GM23338 (cell line): ENCODE measurements around the gene KIAA0040. TPM values are rescaled to one million over a fixed set of nuclear protein-coding genes. Genes with fewer than 3 reads are reported as not detected.

ENCODE experiments used
- ATAC-seq: fragments of 200-7000 bp; cut with Tn5 transposase; 3 replicates; pipeline ENCODE4 v1.9.1; 2020
- DNase-seq: peaks from one replicate; pipeline ENCODE4 v3.0.0-alpha.2; 2015; ENCODE audit warnings: low spot score
- H2AFZ ChIP-seq: fragments of 200-600 bp; sonication (generic); 2 replicates; pipeline ENCODE4 v1.8.0; 2016; ENCODE audit warnings: antibody characterized with exemption, mild to moderate bottlenecking, moderate library complexity
- H3F3A ChIP-seq: fragments of 200-600 bp; sonication (generic); replicated peaks from 2 replicates; pipeline ENCODE4 v1.8.0; 2017; ENCODE audit warnings: antibody characterized with exemption, mixed run types, low read depth
- H3K27ac ChIP-seq: fragments of 200-600 bp; sonication (generic); 2 replicates; pipeline ENCODE4 v1.6.1; 2016; ENCODE audit warnings: low read depth
- H3K27me3 ChIP-seq: fragments of 200-600 bp; sonication (generic); 2 replicates; pipeline ENCODE4 v1.8.0; 2016; ENCODE audit warnings: mild to moderate bottlenecking, mixed run types, moderate library complexity; ENCODE audit not compliant: insufficient read depth
- H3K36me3 ChIP-seq: fragments of 200-600 bp; sonication (generic); 2 replicates; pipeline ENCODE4 v1.8.0; 2016; ENCODE audit warnings: mild to moderate bottlenecking; ENCODE audit not compliant: insufficient read depth
- H3K4me1 ChIP-seq: fragments of 200-600 bp; sonication (generic); 2 replicates; pipeline ENCODE4 v1.8.0; 2016; ENCODE audit warnings: mild to moderate bottlenecking, moderate library complexity; ENCODE audit not compliant: insufficient read depth
- H3K4me2 ChIP-seq: fragments of 200-600 bp; sonication (generic); 2 replicates; pipeline ENCODE4 v1.7.1; 2017; ENCODE audit warnings: mixed run types
- H3K4me3 ChIP-seq: fragments of 200-600 bp; sonication (generic); 2 replicates; pipeline ENCODE4 v1.6.1; 2016; ENCODE audit warnings: mixed run types
- H3K79me2 ChIP-seq: fragments of 200-600 bp; sonication (generic); replicated peaks from 2 replicates; pipeline ENCODE4 v1.8.0; 2017; ENCODE audit warnings: mild to moderate bottlenecking; ENCODE audit not compliant: insufficient read depth
- H3K9me2 ChIP-seq: fragments of 200-600 bp; sonication (generic); 2 replicates; pipeline ENCODE4 v1.8.0; 2017; ENCODE audit not compliant: insufficient read depth
- H4K20me1 ChIP-seq: fragments of 200-600 bp; sonication (generic); replicated peaks from 2 replicates; pipeline ENCODE4 v1.8.0; 2017; ENCODE audit warnings: mild to moderate bottlenecking; ENCODE audit not compliant: insufficient read depth
- H3K27ac Mint-ChIP-seq: 2 replicates; pipeline ENCODE4 v1.8.0; 2020; ENCODE audit warnings: inconsistent platforms, mild to moderate bottlenecking, moderate library complexity, mixed read lengths
- H3K27me3 Mint-ChIP-seq: 3 replicates; pipeline ENCODE4 v1.8.0; 2022; ENCODE audit warnings: low read depth, mild to moderate bottlenecking, moderate library complexity, mixed read lengths, inconsistent platforms; ENCODE audit not compliant: insufficient read depth, poor library complexity
- H3K36me3 Mint-ChIP-seq: 3 replicates; pipeline ENCODE4 v1.8.0; 2021; ENCODE audit warnings: low read depth, mild to moderate bottlenecking, inconsistent platforms, moderate library complexity, mixed read lengths
- H3K4me1 Mint-ChIP-seq: 3 replicates; pipeline ENCODE4 v1.8.0; 2020; ENCODE audit warnings: mild to moderate bottlenecking, inconsistent platforms, mixed read lengths
- H3K4me3 Mint-ChIP-seq: 3 replicates; pipeline ENCODE4 v1.8.0; 2021; ENCODE audit warnings: moderate library complexity, mild to moderate bottlenecking, inconsistent platforms, mixed read lengths
- H3K9me3 Mint-ChIP-seq: 3 replicates; pipeline ENCODE4 v1.8.0; 2020; ENCODE audit warnings: moderate library complexity, mild to moderate bottlenecking, inconsistent platforms, mixed read lengths
- CREB1 ChIP-seq: fragments of 250-450 bp; sonication (Bioruptor Pico); IDR thresholded peaks from 2 replicates; pipeline ENCODE4 v1.5.0; 2020; ENCODE audit warnings: low read depth, mild to moderate bottlenecking, moderate library complexity
- CTCF ChIP-seq, 2 experiments: fragments of 200-600 bp in 1 of 2; sonication (generic) in 1 of 2; conservative IDR thresholded peaks; 2 replicates each; pipeline versions ENCODE4 v1.5.1 to v1.6.1; 2016 to 2017; ENCODE audit warnings: antibody characterized with exemption in 2 of 2, low read depth in 2 of 2, mild to moderate bottlenecking in 2 of 2, moderate library complexity in 1 of 2
- EZH2 ChIP-seq: fragments of 200-600 bp; sonication (generic); IDR thresholded peaks from one replicate; pipeline ENCODE4 v1.8.0; 2017; ENCODE audit warnings: antibody characterized with exemption, mild to moderate bottlenecking, low read depth; ENCODE audit not compliant: unreplicated experiment
- REST ChIP-seq: IDR thresholded peaks from one replicate; pipeline ENCODE4 v1.6.1; 2018; ENCODE audit warnings: antibody characterized with exemption; ENCODE audit not compliant: unreplicated experiment
- ZNF331 ChIP-seq: fragments of 250-450 bp; sonication (Bioruptor Pico); IDR thresholded peaks from 2 replicates; pipeline ENCODE4 v1.5.0; 2020; ENCODE audit warnings: low read depth, mild to moderate bottlenecking, moderate library complexity
- ZNF462 ChIP-seq: fragments of 250-450 bp; sonication (Bioruptor Pico); IDR thresholded peaks from 2 replicates; pipeline ENCODE4 v1.5.0; 2020; ENCODE audit warnings: mild to moderate bottlenecking, moderate library complexity
- polyA plus RNA-seq: library from polyadenylated mRNA; unstranded; fragments of >200 nt; fragmentation: Nextera tagmentation; extraction: Ambion mirVana; gene quantifications from 2 replicates; pipeline ENCODE4 v1.2.1, GENCODE V29; 2016
- total RNA-seq: library from RNA; depleted of rRNA; stranded (reverse); fragments of >200 nt; shearing (Covaris generic); gene quantifications from 2 replicates; pipeline ENCODE4 v1.2.3, GENCODE V29; 2014

Gene KIAA0040
- total and polyA plus RNA-seq, 2 experiments from 2014 or later = 7.0 to 11.9 TPM

GRCh38 chr1:175232335-175232734 is 39.8 kb upstream of the KIAA0040 start:
- ATAC-seq = no peak
- Histone ChIP-seq H3K4me2 (no peak overlapping the region), H3K4me3 (no peak overlapping the region), H2AFZ (no peak overlapping the region), H3K36me3 (no peaks in the 10 kb centered on the region), H3K9me2 (peaks cover 14% of the 10 kb centered on the region; the same call in 1 of the 2 replicates), H3K27ac (no peak overlapping the region), H3K79me2 (no peaks in the 10 kb centered on the region), H4K20me1 (no peaks in the 10 kb centered on the region), H3K4me1 (no peaks in the 10 kb centered on the region), H3F3A (no peaks in the 10 kb centered on the region), H3K27me3 (no peaks in the 10 kb centered on the region)
- peaks cover 1% of the 10 kb centered on the region for H3K27me3 Mint-ChIP-seq
- no peak overlapping the region for H3K27ac Mint-ChIP-seq
- H3K36me3 Mint-ChIP-seq = no peaks in the 10 kb centered on the region
- no peak for DNase-seq
- peaks cover 5% of the 10 kb centered on the region; the same call in 2 of the 3 replicates for H3K4me1 Mint-ChIP-seq
- no peak for TF ChIP-seq ZNF462 (CRISPR knock-in tag)
- H3K4me3 Mint-ChIP-seq = no peak overlapping the region
- H3K9me3 Mint-ChIP-seq = peaks cover 7% of the 10 kb centered on the region; the same call in 2 of the 3 replicates

- H3K27ac Mint-ChIP-seq = no peak overlapping the region
- ATAC-seq = no peak
- Histone ChIP-seq H3K27ac (no peak overlapping the region), H3K4me1 (peaks cover 11% of the 10 kb centered on the region), H3K36me3 (no peaks in the 10 kb centered on the region), H3K9me2 (0 out of 2 replicates have a peak, but pooled peaks cover 9% of the 10 kb centered on the region), H3K4me3 (no peak overlapping the region), H3K4me2 (no peak overlapping the region), H2AFZ (no peak overlapping the region), H3K27me3 (no peaks in the 10 kb centered on the region), H3K79me2 (no peaks in the 10 kb centered on the region), H4K20me1 (no peaks in the 10 kb centered on the region), H3F3A (no peaks in the 10 kb centered on the region)
- no peaks in the 10 kb centered on the region for H3K27me3 Mint-ChIP-seq
- no peak for DNase-seq
- H3K9me3 Mint-ChIP-seq = no peaks in the 10 kb centered on the region
- peaks cover 16% of the 10 kb centered on the region for H3K4me1 Mint-ChIP-seq
- H3K4me3 Mint-ChIP-seq = no peak overlapping the region
- TF ChIP-seq EZH2 = no peak
- no peak for TF ChIP-seq REST
- no peak for TF ChIP-seq ZNF331 (CRISPR knock-in tag)
- TF ChIP-seq CTCF (conservative IDR thresholded peaks at IDR 0.05; ENCODE audit: low read depth in 2 of 2) = peak in 1 of 2 experiments; percentile 24; a peak in 1 of 4 replicates
- no peak for TF ChIP-seq CREB1
- H3K36me3 Mint-ChIP-seq = no peaks in the 10 kb centered on the region
Measured at GRCh38 chr1:175225805-175226129, 33.2 kb upstream of the KIAA0040 start.
